Stimulated activated CD8-positive, alpha-beta memory T cell treated with anti-CD3 and anti-CD28 coated beads, Interleukin-12 subunit alpha, Interleukin-12 subunit beta, amount 100 ng/mL, for 4 hours (primary cell): ENCODE measurements around the gene PRRC2A.

ENCODE experiments used
- DNase-seq: peaks from one replicate; pipeline ENCODE4 v3.0.0-alpha.2; 2020; ENCODE audit warnings: low read depth

Gene PRRC2A

DNA sequence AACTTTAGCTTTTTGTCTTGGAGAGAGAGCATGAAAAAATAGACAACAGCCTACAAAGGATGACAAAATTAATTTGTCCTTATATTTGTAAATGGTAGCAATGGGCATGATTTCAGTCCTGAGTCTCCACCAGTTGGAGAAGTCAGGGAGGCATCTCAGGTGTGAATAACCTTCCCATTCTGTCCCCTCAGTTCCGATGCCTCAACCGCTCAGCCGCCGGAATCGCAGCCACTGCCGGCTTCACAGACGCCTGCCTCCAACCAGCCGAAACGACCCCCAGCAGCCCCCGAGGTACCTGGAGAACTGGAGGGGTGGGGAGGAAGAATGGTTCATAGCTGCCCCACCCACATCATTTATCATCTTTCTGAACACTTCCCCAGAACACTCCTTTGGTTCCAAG lies 3.6 kb downstream of the PRRC2A start:
- no peak for DNase-seq

DNA sequence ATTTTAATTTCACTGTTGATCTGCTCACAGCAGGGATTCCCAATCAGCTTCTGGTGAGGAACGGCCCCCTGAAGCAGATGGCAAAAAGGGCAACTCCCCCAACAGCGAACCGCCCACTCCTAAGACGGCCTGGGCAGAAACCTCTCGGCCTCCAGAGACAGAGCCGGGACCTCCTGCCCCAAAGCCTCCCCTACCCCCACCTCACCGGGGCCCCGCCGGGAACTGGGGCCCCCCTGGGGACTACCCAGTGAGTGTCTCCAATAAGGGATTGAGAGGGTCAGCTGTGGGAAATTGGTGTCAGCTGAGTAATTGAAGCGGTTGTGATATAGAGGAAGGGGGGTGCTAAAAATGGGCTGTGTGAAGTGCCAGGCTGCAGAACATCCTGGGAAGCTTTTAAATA lies 6.4 kb downstream of the PRRC2A start:
- no peak for DNase-seq

DNA sequence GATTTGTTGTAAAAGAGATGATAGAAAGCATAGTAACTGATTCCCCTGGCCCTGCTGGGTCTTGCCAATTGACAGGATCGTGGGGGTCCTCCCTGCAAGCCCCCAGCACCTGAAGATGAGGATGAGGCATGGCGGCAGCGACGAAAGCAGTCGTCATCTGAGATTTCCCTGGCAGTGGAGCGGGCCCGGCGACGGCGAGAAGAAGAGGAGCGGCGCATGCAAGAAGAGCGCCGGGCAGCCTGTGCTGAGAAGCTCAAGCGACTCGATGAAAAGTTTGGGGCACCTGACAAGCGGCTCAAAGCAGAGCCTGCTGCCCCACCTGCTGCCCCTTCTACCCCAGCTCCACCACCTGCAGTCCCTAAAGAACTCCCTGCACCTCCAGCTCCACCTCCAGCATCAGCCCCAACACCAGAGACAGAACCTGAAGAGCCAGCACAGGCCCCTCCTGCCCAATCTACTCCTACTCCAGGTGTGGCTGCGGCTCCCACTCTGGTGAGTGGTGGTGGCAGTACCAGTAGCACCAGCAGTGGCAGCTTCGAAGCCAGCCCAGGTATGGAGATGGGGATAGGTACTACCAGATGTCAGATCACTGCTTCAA lies 7.3 kb downstream of the PRRC2A start:
- DNase-seq, result no peak

DNA sequence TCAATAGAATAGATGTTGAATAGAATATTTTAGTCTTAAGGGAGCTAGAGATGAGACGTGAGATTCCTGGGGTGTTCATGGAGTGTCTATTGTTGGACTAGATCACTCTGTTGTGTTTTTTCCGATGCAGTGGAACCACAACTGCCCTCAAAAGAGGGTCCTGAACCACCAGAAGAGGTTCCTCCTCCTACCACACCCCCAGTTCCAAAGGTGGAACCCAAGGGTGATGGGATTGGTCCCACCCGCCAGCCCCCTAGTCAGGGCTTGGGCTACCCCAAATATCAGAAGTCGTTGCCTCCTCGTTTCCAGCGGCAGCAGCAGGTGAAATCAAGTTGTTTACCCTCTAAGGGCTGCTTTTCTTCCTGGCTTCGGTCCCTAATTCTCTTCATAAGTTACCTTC lies 8.5 kb downstream of the PRRC2A start:
- no peak for DNase-seq

DNA sequence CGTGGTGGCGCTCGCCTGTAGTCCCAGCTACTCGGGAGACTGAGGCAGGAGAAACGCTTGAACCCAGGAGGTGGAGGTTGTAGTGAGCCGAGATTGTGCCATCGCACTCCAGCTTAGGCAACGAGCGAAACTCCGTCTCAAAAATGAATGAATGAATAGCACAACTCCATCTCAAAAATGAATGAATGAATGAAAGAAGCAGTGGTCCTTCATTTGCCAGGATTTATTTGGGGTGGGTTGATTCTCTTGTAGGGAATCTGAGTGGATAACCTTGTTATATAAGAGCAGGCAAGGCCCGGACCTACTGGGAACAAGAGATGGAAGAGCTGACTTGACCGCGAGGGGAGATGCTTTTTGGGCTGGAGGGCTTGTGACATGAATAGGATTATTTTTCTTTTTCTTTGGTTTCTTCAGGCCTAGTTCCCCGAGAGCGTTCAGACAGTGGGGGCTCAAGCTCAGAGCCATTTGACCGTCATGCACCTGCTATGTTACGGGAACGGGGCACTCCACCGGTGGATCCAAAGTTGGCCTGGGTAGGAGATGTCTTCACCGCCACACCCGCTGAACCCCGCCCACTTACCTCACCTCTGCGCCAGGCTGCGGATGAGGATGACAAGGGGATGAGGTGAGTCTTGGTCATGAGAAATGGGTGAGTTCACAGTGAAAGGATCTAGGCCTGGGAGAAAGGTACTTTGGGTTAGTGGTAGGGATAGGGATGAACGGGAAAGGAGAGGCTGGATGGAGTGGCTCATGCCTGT lies 9.8 kb downstream of the PRRC2A start:
- no peak for DNase-seq

DNA sequence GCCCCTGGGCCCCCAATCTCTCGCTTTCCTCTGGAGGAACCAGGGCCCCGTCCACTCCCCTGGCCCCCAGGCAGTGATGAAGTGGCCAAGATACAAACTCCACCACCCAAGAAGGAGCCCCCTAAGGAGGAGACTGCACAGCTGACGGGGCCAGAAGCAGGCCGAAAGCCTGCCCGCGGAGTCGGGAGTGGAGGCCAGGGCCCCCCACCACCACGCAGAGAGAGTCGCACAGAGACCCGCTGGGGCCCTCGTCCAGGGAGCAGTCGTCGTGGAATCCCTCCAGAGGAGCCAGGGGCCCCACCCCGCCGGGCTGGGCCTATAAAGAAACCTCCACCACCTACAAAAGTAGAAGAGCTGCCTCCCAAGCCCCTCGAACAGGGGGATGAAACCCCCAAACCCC lies 10.7 kb downstream of the PRRC2A start:
- no peak for DNase-seq

DNA sequence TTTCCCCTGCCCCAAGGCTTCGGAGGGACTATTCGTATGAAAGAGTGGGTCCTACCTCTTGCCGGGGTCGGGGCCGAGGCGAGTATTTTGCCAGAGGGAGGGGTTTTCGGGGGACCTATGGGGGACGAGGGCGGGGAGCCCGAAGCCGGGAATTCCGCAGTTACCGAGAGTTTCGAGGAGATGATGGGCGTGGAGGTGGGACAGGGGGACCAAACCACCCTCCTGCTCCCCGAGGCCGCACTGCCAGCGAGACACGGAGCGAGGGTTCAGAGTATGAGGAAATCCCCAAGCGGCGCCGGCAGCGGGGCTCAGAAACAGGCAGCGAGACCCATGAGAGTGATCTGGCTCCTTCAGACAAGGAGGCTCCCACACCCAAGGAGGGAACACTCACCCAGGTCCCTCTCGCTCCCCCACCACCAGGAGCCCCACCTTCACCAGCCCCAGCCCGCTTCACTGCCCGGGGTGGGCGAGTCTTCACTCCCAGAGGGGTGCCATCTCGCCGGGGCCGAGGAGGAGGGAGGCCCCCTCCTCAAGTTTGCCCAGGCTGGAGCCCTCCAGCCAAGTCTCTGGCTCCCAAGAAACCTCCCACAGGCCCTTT lies 11.3 kb downstream of the PRRC2A start:
- no peak for DNase-seq

DNA sequence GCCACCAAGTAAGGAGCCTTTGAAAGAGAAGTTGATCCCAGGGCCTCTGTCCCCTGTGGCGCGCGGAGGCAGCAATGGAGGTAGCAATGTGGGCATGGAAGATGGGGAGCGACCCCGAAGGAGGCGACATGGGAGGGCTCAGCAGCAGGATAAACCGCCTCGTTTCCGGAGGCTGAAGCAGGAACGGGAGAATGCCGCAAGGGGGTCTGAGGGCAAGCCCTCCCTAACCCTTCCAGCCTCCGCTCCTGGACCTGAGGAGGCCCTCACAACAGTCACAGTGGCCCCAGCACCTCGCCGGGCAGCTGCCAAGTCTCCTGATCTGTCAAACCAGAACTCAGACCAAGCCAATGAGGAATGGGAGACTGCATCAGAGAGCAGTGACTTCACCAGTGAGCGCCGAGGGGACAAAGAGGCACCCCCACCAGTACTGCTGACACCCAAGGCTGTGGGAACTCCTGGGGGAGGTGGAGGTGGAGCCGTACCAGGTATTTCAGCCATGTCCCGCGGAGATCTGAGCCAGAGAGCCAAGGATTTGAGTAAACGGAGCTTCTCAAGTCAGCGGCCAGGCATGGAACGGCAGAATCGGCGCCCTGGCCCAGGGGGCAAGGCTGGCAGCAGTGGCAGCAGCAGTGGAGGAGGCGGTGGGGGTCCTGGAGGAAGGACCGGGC lies 11.9 kb downstream of the PRRC2A start:
- DNase-seq, result no peak

DNA sequence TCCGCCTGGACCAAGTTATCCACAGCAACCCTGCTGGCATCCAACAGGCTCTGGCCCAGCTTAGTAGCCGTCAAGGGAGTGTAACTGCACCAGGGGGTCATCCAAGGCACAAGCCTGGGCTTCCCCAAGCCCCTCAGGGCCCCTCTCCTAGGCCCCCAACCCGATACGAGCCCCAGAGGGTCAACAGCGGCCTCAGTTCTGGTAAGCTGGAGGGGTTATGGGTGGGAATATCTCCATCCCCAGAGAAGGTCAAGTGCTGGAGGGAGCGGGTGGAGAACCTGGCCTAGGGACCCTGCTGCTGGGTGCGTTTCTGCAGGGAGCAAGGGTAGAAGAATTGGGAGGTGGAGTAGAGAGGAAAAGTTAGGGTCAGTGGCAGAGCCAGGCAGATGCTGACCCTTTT lies 12.9 kb downstream of the PRRC2A start:
- no peak for DNase-seq

DNA sequence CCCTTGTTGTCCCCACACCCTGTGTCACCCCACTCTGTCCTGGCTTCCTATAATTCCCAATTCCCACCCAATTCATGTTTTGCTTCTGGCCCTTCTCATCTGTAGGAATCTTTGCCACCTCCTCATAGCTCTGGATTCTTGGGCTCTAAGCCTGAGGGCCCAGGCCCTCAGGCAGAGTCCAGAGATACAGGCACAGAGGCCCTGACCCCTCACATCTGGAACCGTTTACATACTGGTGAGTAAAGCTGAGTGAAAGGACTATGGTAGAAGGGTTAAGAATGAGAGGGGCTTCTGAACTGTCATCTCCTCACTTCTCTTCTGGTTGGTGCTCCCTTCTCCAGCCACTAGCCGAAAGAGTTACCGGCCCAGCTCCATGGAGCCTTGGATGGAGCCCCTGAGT lies 13.6 kb downstream of the PRRC2A start:
- no peak for DNase-seq

DNA sequence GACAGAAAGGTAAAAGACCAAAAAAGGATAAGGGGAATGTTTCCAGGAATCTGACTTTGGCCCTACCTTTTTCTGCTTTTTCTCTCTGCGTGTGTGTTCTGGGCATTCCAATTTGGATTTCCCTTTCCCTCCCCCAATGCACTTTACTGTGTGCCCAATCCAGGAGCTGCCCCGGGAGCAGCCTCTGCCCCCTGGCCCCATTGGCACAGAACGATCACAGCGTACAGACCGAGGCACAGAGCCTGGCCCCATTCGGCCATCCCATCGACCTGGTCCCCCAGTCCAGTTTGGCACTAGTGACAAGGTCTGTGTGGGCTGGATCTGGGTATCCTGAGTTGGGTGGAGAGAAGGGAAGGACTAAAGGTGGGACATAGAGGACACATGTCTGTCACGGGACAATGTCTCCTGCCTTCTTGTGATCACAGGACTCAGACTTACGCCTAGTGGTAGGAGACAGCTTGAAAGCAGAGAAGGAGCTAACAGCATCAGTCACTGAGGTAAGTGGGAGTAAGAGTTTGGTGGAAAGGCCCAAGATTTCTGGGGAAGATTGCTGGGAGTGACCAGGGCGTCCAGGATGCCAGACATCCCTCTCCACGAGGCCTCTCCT lies 14.6 kb downstream of the PRRC2A start:
- no peak for DNase-seq

DNA sequence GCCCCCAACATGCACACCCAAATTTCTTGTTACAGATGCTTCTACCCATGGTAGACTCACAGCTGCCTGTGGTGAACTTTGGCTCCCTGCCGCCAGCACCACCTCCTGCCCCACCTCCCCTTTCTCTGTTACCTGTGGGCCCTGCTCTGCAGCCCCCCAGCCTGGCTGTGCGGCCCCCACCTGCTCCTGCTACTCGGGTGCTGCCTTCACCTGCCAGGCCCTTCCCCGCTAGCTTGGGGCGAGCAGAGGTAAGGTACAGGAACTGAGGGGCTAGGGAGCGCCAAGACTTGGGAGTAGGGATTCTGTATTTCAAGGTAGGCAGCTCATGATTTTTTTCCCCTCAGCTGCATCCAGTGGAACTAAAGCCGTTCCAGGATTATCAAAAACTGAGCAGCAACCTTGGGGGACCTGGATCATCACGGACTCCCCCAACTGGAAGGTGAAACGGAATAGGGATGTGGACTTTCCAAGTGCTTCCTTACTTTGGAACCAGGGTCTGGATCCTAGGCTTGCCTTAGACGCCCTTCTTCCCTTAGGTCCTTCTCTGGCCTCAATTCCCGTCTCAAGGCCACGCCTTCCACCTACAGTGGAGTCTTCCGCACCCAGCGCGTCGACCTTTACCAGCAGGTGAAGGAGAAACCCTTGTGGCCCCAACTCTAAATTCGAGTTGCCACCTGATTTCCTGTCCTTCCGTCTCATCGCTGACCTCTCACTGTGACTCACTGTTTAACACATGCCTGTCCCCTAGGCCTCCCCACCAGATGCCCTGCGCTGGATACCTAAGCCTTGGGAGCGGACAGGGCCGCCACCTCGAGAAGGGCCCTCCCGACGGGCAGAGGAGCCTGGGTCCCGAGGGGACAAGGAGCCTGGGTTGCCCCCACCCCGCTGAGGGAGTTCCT lies 16.4 kb downstream of the PRRC2A start:
- DNase-seq, result no peak

DNA sequence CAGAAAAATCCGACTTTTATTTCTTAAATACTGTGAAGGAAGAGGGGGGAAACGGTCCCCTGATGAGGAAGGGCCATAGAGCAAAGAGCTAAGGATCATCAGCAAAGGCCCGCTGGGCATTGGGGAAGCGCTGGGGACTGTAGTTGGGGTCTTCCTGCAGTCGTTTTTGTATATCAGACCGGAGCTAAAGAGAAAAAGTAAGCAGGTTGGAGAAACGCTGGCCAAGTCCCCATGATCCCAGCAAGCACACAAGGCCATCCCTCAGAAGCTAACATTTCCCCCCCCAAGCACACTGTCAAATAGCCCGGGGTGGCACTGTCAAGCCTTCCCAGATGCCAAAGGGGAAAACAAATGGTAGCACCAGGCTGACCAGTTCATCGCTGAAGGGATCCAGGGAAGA lies 18.5 kb downstream of the PRRC2A start:
- DNase-seq, result no peak

DNA sequence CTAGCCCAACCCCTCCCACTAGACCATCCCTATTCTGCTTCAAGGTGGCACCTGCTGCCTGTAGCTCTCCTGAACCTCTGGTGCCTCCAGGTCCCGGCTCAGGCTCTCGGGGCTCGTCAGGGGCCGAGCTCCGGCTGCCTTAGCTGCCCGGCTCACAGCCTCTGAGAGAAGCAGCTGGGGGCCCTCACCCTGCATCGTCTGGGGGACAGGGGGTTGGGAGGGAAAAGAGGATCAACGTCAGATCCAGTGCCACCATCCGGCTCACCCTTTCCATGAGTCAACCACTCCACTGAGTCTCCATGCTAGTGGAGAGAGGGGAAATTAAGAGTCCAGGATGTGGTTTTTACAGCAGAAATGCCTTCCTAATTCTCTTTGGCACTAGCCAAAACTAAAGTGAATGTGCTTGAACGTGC lies 18.9 kb downstream of the PRRC2A start:
- no peak for DNase-seq

DNA sequence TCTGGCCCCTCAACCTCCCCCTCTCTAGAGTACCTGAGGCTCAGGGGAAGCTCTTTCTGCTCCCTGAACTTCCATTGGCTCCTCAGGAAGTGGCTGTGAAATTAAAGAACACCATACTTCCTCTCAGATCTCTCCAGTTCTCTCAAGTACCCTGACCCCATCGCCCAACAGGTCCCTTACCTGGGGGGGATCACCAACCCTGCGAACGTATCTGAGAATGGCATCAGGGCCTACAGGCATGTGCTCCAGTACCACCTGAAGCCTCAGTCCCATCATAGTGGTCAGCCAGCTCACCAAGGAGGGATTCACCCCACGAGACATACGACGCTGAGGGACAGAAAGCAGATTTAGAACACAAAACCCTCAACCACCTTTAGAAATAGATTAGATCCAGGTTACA lies 20.1 kb downstream of the PRRC2A start:
- DNase-seq, result no peak

DNA sequence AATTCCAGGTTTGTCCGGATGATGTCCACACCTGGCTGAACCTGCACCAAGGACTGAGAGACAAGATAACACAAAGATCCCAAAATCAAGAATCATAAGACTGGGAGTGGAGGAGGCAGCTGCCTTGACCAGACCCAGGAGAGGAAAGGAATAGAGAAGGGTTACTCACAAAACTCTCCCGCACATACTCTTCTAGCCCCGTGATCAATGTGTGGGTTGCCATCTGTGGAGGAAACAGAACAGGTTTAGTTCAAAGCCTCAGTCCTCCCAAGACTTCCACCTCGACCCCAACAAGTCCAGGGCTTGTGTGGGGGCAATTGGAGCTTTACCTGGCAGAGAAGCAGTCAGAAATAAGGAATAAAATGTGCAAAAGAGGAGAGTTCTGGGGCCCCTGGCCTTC lies 20.9 kb downstream of the PRRC2A start:
- DNase-seq, result no peak

DNA sequence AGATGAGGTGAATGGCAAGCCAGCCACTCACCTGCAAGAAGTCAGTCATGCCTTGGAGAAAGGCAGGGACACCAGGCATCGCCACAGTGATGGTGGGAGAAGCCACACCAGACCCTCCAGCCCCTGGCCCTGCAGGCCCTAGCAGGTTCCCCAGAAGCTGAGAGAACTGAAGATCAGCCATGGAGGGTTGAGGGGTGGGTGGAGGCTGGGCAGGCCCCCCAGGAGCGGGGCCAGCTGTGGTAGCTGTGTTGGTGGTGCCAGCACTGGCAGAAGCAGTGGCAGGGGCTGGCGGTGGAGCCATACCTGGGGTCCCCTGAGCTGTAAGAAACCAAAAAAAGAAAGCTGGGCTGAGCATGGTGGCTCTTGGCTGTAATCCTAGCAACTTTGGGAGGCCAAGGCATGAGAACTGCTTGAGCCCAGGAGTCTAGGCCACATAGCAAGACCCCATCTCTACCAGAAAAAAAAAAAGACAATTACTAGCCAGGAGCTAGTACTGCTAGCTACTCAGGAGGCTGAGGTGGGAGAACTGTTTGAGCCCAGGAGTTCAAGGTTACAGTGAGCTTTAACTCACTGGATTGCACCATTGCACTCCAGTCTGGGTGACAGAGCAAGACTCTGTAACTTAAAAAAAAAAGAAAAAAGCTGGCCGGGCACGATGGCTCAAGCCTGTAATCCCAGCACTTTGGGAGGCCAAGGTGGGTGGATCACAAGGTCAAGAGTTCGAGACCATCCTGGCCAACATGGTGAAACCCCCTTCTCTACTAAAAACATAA lies 22.5 kb downstream of the PRRC2A start:
- no peak for DNase-seq

DNA sequence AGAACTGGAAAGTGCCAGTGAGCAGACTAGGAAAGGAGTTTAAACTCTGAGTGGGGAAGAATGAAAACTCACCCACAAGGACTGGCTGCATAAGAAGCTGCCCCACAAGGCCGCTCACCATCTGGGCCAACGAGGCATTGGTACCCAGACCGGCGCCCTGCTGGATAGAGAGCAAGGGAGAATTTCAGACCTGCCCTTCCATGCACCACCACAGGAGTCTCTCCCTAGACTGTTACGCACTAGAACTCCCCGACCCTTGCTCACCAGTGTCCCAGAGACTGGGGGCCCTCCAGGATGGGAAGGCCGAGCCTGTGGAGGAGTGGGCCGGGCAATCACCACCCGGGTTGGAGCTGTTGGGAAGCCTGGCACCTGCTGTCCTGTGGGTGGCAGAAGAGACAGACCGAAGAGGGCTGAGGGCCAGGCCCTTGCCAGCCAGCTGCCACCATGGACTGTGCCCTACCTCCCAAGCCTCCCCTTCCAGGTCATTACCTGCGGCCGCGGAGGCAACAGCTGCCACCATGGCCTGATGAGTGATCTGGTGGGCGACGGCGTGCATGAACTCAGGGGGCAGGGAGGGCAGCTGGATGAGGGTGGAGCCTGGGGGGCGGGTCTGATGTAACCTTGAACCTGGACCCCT lies 23.4 kb downstream of the PRRC2A start:
- DNase-seq, result no peak

DNA sequence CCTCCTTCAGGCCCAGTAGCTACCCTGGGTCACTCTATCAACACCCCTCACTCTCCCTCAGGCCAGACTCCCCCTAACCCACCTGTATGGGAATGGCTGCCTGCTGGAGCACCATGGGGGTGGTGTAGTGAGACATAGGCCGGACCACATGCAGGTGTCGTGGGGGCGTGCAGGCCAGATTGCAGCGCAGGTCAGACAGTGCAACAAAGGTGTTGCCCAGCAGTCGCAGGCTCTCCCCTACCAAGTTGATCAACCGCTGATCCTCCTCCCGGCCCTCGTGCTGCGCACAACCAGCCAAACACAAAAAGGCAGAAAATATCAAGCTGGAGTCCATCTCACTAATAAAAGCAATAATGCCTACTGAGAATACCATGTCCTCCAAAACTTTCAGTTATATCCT lies 24.8 kb downstream of the PRRC2A start:
- DNase-seq, result no peak

DNA sequence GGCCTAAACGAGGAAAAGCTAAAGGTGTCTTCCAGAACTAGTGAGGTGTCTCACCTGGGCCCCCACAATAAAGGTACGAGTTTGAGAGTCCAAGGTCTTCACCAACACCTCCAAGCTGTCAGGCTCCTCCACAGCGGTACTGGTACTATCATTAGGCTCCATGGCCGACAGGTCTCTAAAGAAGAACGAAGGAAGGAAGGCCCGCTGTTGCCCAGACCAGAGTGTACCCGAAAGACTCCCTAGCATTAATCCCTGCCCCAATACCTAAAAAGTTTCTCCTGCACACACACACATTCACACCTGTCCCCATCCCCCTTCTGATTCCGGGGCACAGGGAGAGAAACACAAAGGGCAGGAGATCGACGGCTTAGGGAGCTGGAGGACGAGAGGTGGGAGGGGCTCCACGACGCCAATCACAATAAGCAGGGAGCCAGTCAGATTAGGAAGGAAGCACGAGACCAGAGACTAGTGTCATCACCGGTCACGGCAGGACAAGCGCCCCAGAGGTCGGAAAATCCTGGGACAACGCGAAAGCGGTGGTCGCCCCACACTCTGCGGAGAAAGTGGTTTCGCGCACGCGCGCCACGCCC lies 31.2 kb downstream of the PRRC2A start:
- DNase-seq, result no peak
